ENCODE measurements around the gene HNRNPUL1. TPM values are rescaled to one million over a fixed set of nuclear protein-coding genes. Genes with fewer than 3 reads are reported as not detected.

The HNRNPUL1 gene
- total RNA-seq, 1 donor from 2014 or later: 62.4 TPM

- ATAC-seq: no peak
Measured at GRCh38 chr19:41307090-41307875, 43.1 kb downstream of the HNRNPUL1 start.

DNA sequence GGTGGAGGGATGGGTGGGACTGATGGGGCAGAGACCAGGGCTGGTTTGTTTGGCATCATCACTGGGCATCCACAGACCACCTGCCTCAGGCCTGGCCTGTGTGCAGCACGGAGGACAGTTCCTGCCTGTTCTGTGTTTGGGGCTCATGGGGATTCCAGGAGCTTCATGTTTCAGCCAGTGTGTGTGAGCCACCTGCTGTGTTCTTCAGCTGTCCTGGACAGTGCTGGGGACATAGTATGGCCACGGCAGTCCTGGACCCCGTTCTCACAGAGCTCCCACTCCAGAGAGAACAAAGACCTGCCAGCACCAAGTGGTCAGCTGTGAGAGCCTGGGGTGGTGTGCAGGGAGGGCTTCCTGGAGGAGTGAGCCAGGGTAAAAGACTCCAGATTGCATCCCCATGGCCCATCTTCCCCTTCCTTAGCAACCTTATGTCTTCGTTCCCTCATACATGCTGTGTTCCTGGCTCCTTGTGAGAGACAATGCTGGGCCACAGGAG is 43.8 kb downstream of the HNRNPUL1 start:
- ATAC-seq (no peak), DNase-seq (ENCODE audit: low spot score) (no peak)

More at GRCh38 chr19:41307090-41307875, 43.1 kb downstream of the HNRNPUL1 start:
- no peak for DNase-seq (ENCODE audit: low spot score)

GRCh38 chr19:41308450-41309179 is 44.4 kb downstream of the HNRNPUL1 start:
- peak; percentile 77 for ATAC-seq
- peak; percentile 86 for DNase-seq (ENCODE audit: low spot score)

- ATAC-seq (peak; percentile 35), DNase-seq (ENCODE audit: low spot score) (no peak)
Measured at GRCh38 chr19:41309180-41310032, 45.2 kb downstream of the HNRNPUL1 start.

DNA sequence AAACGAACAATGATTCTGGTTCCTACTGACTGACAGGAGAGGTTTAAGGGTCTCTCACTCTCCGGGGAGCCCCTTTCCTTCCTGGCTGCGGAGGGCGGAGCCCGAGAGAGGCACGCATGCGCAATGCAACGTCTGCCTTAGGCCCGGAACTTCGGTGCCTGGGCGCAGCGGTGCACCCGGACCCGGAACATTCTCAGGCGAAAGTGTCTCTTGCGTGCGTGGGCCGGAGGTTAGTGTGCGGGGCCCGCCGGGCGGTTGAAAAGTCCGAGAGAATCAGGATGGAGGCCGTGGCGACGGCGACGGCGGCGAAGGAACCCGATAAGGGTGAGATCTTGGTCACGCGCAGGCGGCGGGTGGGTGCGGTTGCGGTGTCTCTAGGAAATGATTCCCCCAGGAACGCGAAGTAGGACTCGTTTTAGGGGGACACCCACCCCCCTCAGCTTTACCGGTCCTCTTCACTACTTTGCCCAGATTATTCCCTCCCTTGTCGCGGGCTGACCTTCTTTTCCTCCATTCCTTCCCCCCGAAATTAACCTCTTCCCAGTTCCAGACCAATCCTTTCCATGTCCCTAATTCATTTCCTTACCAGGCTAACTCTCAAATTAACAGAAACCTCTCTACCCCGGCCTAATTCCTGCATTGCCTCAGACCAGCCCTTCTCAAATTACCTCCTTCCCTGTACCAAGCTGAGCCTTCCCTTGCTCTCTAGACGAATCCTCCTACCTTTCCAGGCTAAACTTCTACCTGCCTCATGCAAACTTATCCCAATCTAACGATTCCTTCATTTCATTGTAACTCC is 46.1 kb downstream of the HNRNPUL1 start, which contains the start of gene CCDC97:
CCDC97 (plus strand) TSS at position 140 of the 799 bp plus-strand sequence; CDS start at position 279, 139 bp downstream.
- peak; percentile 84 for ATAC-seq
- DNase-seq (ENCODE audit: low spot score): peak; percentile 88

DNA sequence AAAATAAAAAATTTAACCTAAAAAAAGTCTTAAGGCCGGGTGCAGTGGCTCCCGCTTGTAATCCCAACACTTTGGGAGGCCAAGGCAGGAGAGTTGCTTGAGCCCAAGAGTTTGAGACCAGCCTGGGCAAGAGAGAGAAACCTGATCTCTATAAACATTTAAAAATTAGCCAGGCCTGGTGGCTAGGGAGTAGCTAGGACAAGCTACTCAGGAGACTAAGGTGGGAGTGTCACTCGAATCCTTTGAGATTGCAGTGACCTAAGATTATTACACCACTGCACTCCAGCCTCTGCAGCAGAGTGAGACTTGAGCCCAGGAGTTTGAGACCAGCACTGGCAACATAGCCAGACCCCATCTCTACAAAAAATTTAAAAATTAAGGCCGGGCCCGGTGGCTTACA is 46.9 kb downstream of the HNRNPUL1 start:
- ATAC-seq (no peak), DNase-seq (ENCODE audit: low spot score) (no peak)

DNA sequence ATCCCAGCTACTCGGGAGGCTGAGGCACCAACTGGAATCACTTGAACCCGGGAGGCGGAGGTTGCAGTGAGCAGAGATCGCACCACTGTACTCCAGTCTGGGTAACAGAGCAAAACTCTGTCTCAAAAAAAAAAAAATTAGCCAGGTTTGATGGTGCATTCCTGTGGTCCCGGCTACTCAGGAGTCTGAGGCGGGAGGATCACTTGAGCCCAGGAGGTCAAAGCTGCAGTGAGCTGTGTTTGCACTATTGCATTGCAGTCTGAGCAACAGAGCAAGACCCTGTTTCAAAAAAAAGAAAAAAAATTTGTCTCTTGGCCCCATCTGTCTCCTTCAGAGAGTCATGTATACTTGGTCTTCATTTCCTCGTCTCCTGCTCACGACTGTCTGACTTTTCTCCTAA is 47.4 kb downstream of the HNRNPUL1 start:
- ATAC-seq (no peak), DNase-seq (ENCODE audit: low spot score) (no peak)

DNA sequence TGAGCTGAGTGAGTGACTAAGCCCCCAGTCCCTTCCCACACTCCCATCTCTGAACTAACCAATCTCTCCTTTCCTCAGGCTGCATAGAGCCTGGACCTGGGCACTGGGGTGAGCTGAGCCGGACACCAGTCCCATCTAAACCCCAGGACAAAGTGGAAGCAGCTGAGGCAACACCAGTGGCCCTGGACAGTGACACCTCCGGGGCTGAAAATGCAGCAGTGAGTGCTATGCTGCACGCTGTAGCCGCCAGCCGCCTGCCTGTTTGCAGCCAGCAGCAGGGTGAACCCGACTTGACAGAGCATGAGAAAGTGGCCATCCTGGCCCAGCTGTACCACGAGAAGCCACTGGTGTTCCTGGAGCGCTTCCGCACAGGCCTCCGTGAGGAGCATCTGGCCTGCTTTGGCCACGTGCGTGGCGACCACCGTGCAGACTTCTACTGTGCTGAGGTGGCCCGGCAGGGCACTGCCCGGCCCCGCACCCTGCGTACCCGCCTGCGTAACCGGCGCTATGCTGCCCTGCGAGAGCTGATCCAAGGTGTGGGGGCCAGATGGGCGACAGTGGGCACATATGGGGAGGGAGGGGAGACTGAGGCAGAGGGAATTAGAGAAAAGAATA is 52.2 kb downstream of the HNRNPUL1 start:
- ATAC-seq: no peak
- no peak for DNase-seq (ENCODE audit: low spot score)

DNA sequence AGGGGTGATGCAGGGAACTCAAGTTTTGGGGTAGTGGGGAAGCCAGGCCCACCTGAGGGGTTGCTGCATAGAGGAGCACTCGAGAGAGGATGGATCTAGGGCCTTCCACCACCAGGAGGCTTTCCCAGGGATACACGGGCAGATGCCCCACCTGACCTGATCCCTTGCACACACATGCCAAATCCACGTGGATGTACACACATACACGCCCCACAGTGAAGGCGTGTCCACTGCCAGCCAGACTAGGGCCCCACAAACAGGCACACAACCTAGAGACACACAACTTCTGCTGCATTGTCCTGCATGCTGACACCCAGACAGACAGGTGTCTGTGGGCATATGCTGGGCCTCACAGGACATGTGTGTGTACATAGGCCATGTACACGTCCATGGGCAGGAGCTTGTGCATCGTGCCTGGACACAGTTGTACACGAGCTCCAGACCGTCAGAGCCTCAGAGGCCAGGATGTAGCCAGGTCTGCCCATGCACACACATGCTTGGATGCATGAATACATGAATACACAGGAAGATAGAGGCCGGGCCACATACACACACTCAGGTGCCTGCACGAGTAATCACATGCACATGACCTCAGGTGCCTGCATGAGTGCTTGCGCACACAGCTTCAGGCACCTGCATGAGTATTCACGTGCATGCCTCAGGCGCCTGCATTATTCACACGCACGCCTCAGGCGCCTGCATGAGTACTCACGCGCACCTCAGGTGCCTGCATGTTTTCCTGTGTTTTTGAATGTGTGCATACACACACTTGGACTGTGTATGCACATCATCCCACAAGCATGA is 54.7 kb downstream of the HNRNPUL1 start:
- ATAC-seq (no peak), DNase-seq (ENCODE audit: low spot score) (no peak)

DNA sequence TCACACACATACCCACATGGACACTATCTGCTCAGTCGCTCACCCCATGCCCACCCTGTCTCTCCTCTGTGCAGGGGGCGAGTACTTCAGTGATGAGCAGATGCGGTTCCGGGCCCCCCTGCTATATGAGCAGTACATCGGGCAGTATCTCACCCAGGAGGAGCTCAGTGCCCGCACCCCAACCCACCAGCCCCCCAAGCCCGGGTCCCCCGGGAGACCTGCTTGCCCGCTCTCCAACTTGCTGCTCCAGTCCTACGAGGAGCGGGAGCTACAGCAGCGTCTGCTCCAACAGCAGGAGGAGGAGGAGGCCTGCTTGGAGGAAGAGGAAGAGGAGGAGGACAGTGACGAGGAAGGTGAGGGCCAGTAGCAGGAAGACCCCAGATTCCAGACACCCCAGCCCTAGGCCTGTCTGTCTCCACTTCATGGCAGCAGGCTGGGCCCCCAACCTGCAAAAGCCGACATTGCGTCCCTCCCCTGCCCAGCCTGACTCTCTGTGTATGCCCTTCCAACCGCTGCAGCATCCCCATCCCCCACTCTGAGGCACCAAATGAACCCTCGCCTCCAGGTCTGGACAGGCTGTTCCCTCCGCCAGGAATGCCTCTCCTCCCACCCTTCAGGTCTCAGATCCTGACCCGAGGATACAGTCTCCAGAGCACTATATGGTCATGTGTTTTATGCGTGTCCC is 55.5 kb downstream of the HNRNPUL1 start:
- DNase-seq (ENCODE audit: low spot score): no peak

GRCh38 chr19:41320185-41320518 is 56.0 kb downstream of the HNRNPUL1 start:
- DNase-seq (ENCODE audit: low spot score) (no peak), ATAC-seq (no peak)

More for the DNA sequence above, 55.5 kb downstream of the HNRNPUL1 start:
- no peak for ATAC-seq

GRCh38 chr19:41320568-41320967 is 56.4 kb downstream of the HNRNPUL1 start:
- ATAC-seq: no peak
- DNase-seq (ENCODE audit: low spot score): no peak

- ATAC-seq: no peak
- DNase-seq (ENCODE audit: low spot score): no peak
Measured at GRCh38 chr19:41321204-41321599, 57.0 kb downstream of the HNRNPUL1 start.

DNA sequence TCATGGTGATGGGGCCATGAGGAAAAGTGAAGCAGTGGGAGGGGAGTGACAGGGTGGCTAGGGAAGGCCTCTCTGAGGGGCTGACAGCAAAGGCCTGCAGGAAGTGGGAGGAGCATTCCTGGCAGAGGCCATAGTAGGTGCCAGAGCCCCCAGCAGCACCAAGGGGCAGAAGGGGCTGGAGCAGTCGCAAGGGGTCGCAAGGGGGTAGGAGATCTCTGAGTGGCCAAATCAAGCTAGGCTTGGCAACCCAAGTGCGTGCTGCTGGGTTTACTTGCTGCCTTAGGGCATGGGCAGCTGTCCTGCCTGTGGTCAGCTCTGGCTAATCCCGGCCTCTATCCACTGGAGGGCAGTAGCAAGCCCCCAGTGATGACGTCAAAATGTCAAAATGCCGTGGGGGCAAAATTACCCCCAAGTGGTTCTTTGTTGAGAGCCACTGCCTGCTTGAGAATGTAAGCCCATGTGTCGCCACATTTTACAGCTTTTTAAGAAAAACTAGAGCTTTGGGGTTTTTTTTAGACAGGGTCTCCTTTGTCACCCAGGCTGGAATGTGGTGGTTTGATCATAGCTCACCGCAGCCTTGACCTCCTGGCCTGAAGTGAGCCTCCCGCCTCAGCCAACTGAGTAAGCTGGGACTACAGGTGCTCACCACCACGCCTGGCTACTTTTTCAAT is 57.6 kb downstream of the HNRNPUL1 start:
- ATAC-seq (peak; percentile 54), DNase-seq (ENCODE audit: low spot score) (no peak)

DNA sequence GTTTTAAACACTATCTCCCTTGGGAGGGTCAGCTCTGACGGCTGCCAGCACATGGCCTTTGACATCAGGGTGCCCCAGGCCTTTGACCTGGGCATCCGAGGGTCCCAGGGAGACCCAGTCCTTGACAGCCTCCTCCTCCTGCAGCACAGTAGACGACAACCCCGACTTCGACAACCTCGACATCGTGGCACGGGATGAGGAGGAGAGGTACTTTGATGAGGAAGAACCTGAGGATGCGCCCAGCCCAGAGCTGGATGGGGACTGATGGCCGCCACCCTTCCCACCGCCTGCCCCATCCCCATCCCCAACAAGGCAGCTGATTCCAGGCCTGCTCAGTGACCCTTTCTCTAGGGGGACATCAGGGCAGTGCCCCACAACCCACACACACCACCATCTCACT is 58.3 kb downstream of the HNRNPUL1 start:
- ATAC-seq (no peak), DNase-seq (ENCODE audit: low spot score) (no peak)

GRCh38 chr19:41323023-41323422 is 58.9 kb downstream of the HNRNPUL1 start:
- ATAC-seq (peak; percentile 44), DNase-seq (ENCODE audit: low spot score) (no peak)

DNA sequence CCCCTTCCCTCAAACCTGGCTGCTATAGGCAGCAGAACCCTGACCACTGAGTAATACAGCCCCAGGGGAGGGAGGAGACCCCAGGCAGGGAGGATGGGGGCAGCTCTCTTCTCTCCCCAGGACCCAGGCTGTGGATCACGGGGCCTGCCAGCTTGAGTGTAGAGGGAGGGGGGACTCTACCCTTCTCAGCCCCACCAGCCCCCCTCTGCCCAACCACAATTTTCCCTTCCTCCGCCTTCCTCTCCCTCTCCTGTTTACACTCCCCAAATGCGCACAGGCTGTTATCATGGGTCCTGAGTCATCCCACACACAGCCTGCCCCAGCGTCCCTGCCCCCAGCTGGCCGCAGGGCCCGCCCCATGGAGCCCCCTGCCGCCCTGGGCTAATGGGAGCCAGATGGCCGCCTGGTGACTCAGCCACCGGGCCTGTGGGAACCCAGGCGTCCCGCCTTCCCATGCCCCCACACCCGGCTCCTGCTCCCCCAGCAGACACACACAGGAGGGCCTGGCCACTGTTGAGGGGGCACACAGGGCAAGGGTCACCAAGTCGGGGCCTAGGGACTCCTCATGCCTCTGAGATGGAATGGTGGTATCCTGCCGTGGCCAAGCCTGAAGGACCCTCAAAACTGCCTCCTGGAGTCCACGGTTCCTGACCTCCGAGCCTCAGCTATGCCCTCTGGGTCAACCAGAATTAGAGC is 59.4 kb downstream of the HNRNPUL1 start:
- ATAC-seq: no peak
- no peak for DNase-seq (ENCODE audit: low spot score)

All from left lobe of liver (tissue), 2 donors.